ENCODE data around the gene ABCB4. TPM values are rescaled to one million over a fixed set of nuclear protein-coding genes. Genes with fewer than 3 reads are reported as not detected.

Gene ABCB4
- total RNA-seq, 4 donors from 2014 or later, result 0.70 to 16.5 (median 1.1) TPM

GRCh38 chr7:87432536-87432935 is 42.9 kb downstream of the ABCB4 start:
- no peaks in the 10 kb centered on the region for H3K9me3 ChIP-seq
- H3K27me3 ChIP-seq, result no peaks in the 10 kb centered on the region
- TF ChIP-seq POLR2A (IDR thresholded peaks at IDR 0.05) (no peak), CTCF (IDR thresholded peaks at IDR 0.05) (no peak)
- no peaks in the 10 kb centered on the region for H3K36me3 ChIP-seq
- no peak overlapping the region for H3K27ac ChIP-seq
- no peaks in the 10 kb centered on the region for H3K4me1 ChIP-seq
- H3K4me3 ChIP-seq, result no peak overlapping the region
- no peak for DNase-seq

GRCh38 chr7:87427288-87427687 is 48.2 kb downstream of the ABCB4 start:
- H3K27ac ChIP-seq, result no peak overlapping the region
- DNase-seq, result no peak
- H3K36me3 ChIP-seq, result no peaks in the 10 kb centered on the region
- H3K27me3 ChIP-seq, result no peaks in the 10 kb centered on the region
- H3K9me3 ChIP-seq, result no peaks in the 10 kb centered on the region
- no peaks in the 10 kb centered on the region for H3K4me1 ChIP-seq
- H3K4me3 ChIP-seq, result no peak overlapping the region
- TF ChIP-seq CTCF (IDR thresholded peaks at IDR 0.05) (no peak), POLR2A (IDR thresholded peaks at IDR 0.05) (no peak)

GRCh38 chr7:87426160-87426559 is 49.3 kb downstream of the ABCB4 start:
- Histone ChIP-seq H3K27me3 (no peaks in the 10 kb centered on the region), H3K4me3 (no peak overlapping the region), H3K36me3 (no peaks in the 10 kb centered on the region), H3K4me1 (no peaks in the 10 kb centered on the region), H3K9me3 (no peaks in the 10 kb centered on the region), H3K27ac (no peak overlapping the region)
- TF ChIP-seq CTCF (IDR thresholded peaks at IDR 0.05) (no peak), POLR2A (IDR thresholded peaks at IDR 0.05) (no peak)
- no peak for DNase-seq

DNA sequence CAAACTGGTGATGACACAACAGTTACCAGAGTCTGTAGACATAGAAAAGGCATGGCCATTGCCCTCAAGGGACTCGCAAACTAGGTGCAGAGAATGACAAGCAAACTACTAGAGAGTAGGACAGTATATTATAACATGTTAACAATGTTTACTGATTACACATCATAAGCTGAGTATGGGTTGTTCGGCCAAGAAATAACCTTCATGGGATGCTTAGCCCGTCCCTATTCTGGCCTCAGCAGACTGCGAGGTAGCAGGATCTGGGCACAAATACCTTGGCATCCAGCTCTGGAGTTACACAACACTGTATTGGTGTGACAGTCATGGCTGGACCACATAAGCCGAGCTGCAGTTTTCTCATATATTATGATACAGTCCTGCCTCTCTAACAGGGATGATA is 51.4 kb downstream of the ABCB4 start:
- Histone ChIP-seq H3K9me3 (no peaks in the 10 kb centered on the region), H3K36me3 (no peaks in the 10 kb centered on the region), H3K27ac (no peak overlapping the region), H3K27me3 (no peaks in the 10 kb centered on the region), H3K4me3 (no peak overlapping the region), H3K4me1 (no peaks in the 10 kb centered on the region)
- no peak for TF ChIP-seq POLR2A (IDR thresholded peaks at IDR 0.05)
- TF ChIP-seq CTCF (IDR thresholded peaks at IDR 0.05), result no peak
- DNase-seq, result no peak

GRCh38 chr7:87420173-87420572 is 55.3 kb downstream of the ABCB4 start:
- no peaks in the 10 kb centered on the region for H3K9me3 ChIP-seq
- H3K27ac ChIP-seq, result no peak overlapping the region
- H3K27me3 ChIP-seq, result no peaks in the 10 kb centered on the region
- H3K4me3 ChIP-seq, result no peak overlapping the region
- no peak for TF ChIP-seq CTCF (IDR thresholded peaks at IDR 0.05)
- no peak for TF ChIP-seq POLR2A (IDR thresholded peaks at IDR 0.05)
- H3K4me1 ChIP-seq, result no peaks in the 10 kb centered on the region
- no peaks in the 10 kb centered on the region for H3K36me3 ChIP-seq
- DNase-seq, result no peak
